IMR-90 (cell line): Measurements from ENCODE around the gene EDN2. TPM values are rescaled to one million over a fixed set of nuclear protein-coding genes. Genes with fewer than 3 reads are reported as not detected.

ENCODE experiments used
- ATAC-seq: fragments of 200-7000 bp; cut with Tn5 transposase; 2 replicates; pipeline ENCODE4 v1.9.1; 2020; ENCODE audit warnings: low read depth, mild to moderate bottlenecking, moderate library complexity
- BruUV-seq: library from RNA; stranded (reverse); fragments of 400-500 nt; replicated peaks from 2 replicates; lab custom pipeline; 2021; lab: Mats Ljungman, UMichigan
- CTCF ChIA-PET: fragments of 300-600 bp; formaldehyde crosslinking; extraction: SDS; loops from one replicate; lab custom pipeline; 2021; ENCODE audit warnings: antibody characterized with exemption; lab: Yijun Ruan, JAX
- POLR2A ChIA-PET: fragments of 300-600 bp; sonication (Branson Sonifier 250); formaldehyde crosslinking; loops from one replicate; lab custom pipeline; 2022; ENCODE audit warnings: antibody characterized with exemption; ENCODE audit not compliant: unreplicated experiment; lab: Charles Lee
- DNase-seq: peaks from one replicate; pipeline ENCODE4 v3.0.0; 2013
- H2AFZ ChIP-seq: replicated peaks from 2 replicates; pipeline ENCODE3; 2013; ENCODE audit warnings: low read length, mild to moderate bottlenecking; ENCODE audit not compliant: poor library complexity
- H2AK5ac ChIP-seq: 2 replicates; pipeline ENCODE4 v1.6.1; 2013; ENCODE audit warnings: low read depth, low read length, inconsistent platforms
- H2AK9ac ChIP-seq: replicated peaks from 2 replicates; pipeline ENCODE3; 2013; ENCODE audit warnings: mild to moderate bottlenecking, low read depth, low read length, moderate library complexity; ENCODE audit not compliant: poor library complexity
- H2BK120ac ChIP-seq: 2 replicates; pipeline ENCODE4 v1.6.1; 2013; ENCODE audit warnings: low read depth, low read length, inconsistent platforms
- H2BK15ac ChIP-seq: 3 replicates; pipeline ENCODE4 v1.6.1; 2013; ENCODE audit warnings: low read depth, low read length, inconsistent platforms
- H2BK20ac ChIP-seq: 2 replicates; pipeline ENCODE4 v1.6.1; 2013; ENCODE audit warnings: low read depth, mild to moderate bottlenecking, inconsistent platforms, low read length, moderate library complexity
- H2BK5ac ChIP-seq: 2 replicates; pipeline ENCODE4 v1.6.1; 2013; ENCODE audit warnings: mild to moderate bottlenecking, low read depth, low read length, inconsistent platforms; ENCODE audit not compliant: poor library complexity, severe bottlenecking
- H3K14ac ChIP-seq: replicated peaks from 2 replicates; pipeline ENCODE4 v1.6.1; 2013; ENCODE audit warnings: low read depth, low read length, inconsistent platforms
- H3K18ac ChIP-seq: 2 replicates; pipeline ENCODE4 v1.6.1; 2013; ENCODE audit warnings: low read depth, low read length, control low read depth
- H3K23ac ChIP-seq: 2 replicates; pipeline ENCODE4 v1.6.1; 2013; ENCODE audit warnings: low read depth, low read length, inconsistent platforms
- H3K27ac ChIP-seq: 2 replicates; pipeline ENCODE4 v1.5.1; 2013; ENCODE audit warnings: mild to moderate bottlenecking, control low read depth, low read length; ENCODE audit not compliant: insufficient read depth
- H3K27me3 ChIP-seq: 2 replicates; pipeline ENCODE4 v1.6.1; 2013; ENCODE audit warnings: low read length; ENCODE audit not compliant: control insufficient read depth, insufficient read depth
- H3K36me3 ChIP-seq: 2 replicates; pipeline ENCODE4 v1.6.1; 2013; ENCODE audit warnings: low read length, mixed read lengths; ENCODE audit not compliant: control insufficient read depth, insufficient read depth
- H3K4ac ChIP-seq: 2 replicates; pipeline ENCODE4 v1.6.1; 2013; ENCODE audit warnings: low read depth, low read length, inconsistent platforms
- H3K4me1 ChIP-seq: 2 replicates; pipeline ENCODE4 v1.6.1; 2013; ENCODE audit warnings: low read length, mixed read lengths; ENCODE audit not compliant: control insufficient read depth, insufficient read depth
- H3K4me2 ChIP-seq: 2 replicates; pipeline ENCODE4 v1.6.1; 2013; ENCODE audit warnings: low read depth, mild to moderate bottlenecking, control low read depth, low read length, moderate library complexity
- H3K4me3 ChIP-seq: 2 replicates; pipeline ENCODE4 v1.5.1; 2013; ENCODE audit warnings: low read depth, mild to moderate bottlenecking, control low read depth, low read length, moderate library complexity; ENCODE audit not compliant: insufficient read depth
- H3K56ac ChIP-seq: 2 replicates; pipeline ENCODE4 v1.6.1; 2013; ENCODE audit warnings: low read length, inconsistent platforms; ENCODE audit not compliant: insufficient read depth; ENCODE audit errors: extremely low read depth
- H3K79me1 ChIP-seq, 2 experiments: 2 replicates each; pipeline ENCODE4 v1.6.1; 2013; ENCODE audit warnings: low read length in 2 of 2, inconsistent platforms in 1 of 2, low read depth in 1 of 2
- H3K9ac ChIP-seq: 2 replicates; pipeline ENCODE4 v1.6.1; 2013; ENCODE audit warnings: low read depth, low read length, control low read depth
- H3K9me1 ChIP-seq: 2 replicates; pipeline ENCODE4 v1.6.1; 2013; ENCODE audit warnings: low read length, inconsistent platforms; ENCODE audit not compliant: insufficient read depth
- H3K9me3 ChIP-seq: 2 replicates; pipeline ENCODE4 v1.6.1; 2013; ENCODE audit warnings: low read length; ENCODE audit not compliant: control insufficient read depth, insufficient read depth
- H4K20me1 ChIP-seq: 2 replicates; pipeline ENCODE4 v1.6.1; 2013; ENCODE audit warnings: low read length, inconsistent platforms; ENCODE audit not compliant: insufficient read depth
- H4K5ac ChIP-seq: 2 replicates; pipeline ENCODE4 v1.6.1; 2013; ENCODE audit warnings: mild to moderate bottlenecking, low read depth, low read length, control low read depth
- H4K8ac ChIP-seq, 2 experiments: 2 replicates each; pipeline ENCODE4 v1.6.1; 2013; ENCODE audit warnings: low read depth in 2 of 2, low read length in 2 of 2, control low read depth in 1 of 2, inconsistent platforms in 1 of 2
- H4K91ac ChIP-seq: 2 replicates; pipeline ENCODE4 v1.6.1; 2013; ENCODE audit warnings: low read depth, low read length, inconsistent platforms; ENCODE audit not compliant: insufficient read depth
- BHLHE40 ChIP-seq: fragments of 150-350 bp; IDR thresholded peaks from 2 replicates; pipeline ENCODE4 v1.6.1; 2016; ENCODE audit warnings: mild to moderate bottlenecking, low read depth, low read length
- CEBPB ChIP-seq: IDR thresholded peaks from 2 replicates; pipeline ENCODE4 v1.6.1; 2012; ENCODE audit warnings: low read depth, low read length, improper control_type of control experiment
- CHD1 ChIP-seq: IDR thresholded peaks from 2 replicates; pipeline ENCODE4 v1.6.1; 2012; ENCODE audit warnings: low read depth, low read length, improper control_type of control experiment
- CTCF ChIP-seq: conservative IDR thresholded peaks from 2 replicates; pipeline ENCODE4 v1.5.1; 2012; ENCODE audit warnings: mild to moderate bottlenecking, low read depth, low read length, improper control_type of control experiment
- FOS ChIP-seq: fragments of 150-350 bp; IDR thresholded peaks from 2 replicates; pipeline ENCODE4 v1.6.1; 2016; ENCODE audit warnings: low read depth, low read length
- MAFK ChIP-seq: IDR thresholded peaks from 2 replicates; pipeline ENCODE4 v1.6.1; 2012; ENCODE audit warnings: low read depth, low read length, improper control_type of control experiment
- MAZ ChIP-seq: IDR thresholded peaks from 2 replicates; pipeline ENCODE4 v1.6.1; 2012; ENCODE audit warnings: low read depth, mild to moderate bottlenecking, low read length, improper control_type of control experiment, moderate library complexity, borderline replicate concordance
- MXI1 ChIP-seq: IDR thresholded peaks from 2 replicates; pipeline ENCODE4 v1.6.1; 2012; ENCODE audit warnings: low read depth, mild to moderate bottlenecking, low read length, moderate library complexity, borderline replicate concordance
- NFE2L2 ChIP-seq: fragments of 150-350 bp; IDR thresholded peaks from 2 replicates; pipeline ENCODE4 v1.6.1; 2016; ENCODE audit warnings: low read depth, mild to moderate bottlenecking, low read length
- POLR2A ChIP-seq: IDR thresholded peaks from 2 replicates; pipeline ENCODE4 v1.6.1; 2012; ENCODE audit warnings: mild to moderate bottlenecking, low read depth, low read length
- RAD21 ChIP-seq: IDR thresholded peaks from 2 replicates; pipeline ENCODE4 v1.6.1; 2012; ENCODE audit warnings: low read length, improper control_type of control experiment
- RCOR1 ChIP-seq: IDR thresholded peaks from 2 replicates; pipeline ENCODE4 v1.6.1; 2012; ENCODE audit warnings: mild to moderate bottlenecking, low read length, improper control_type of control experiment; ENCODE audit not compliant: insufficient replicate concordance
- RFX5 ChIP-seq: IDR thresholded peaks from 2 replicates; pipeline ENCODE4 v1.8.0; 2012; ENCODE audit warnings: low read depth, mild to moderate bottlenecking, low read length, moderate library complexity
- SMC3 ChIP-seq: fragments of 150-350 bp; IDR thresholded peaks from 2 replicates; pipeline ENCODE4 v1.6.1; 2016; ENCODE audit warnings: low read depth, mild to moderate bottlenecking, antibody characterized with exemption, low read length, moderate library complexity
- WGBS, 2 experiments: methylation state at CpG; one replicate each; pipeline versions ENCODE4 v1.1.5 to v1.1.7; 2013; ENCODE audit warnings: missing lambda C conversion rate in 2 of 2; ENCODE audit not compliant: insufficient read length in 1 of 2; ENCODE audit errors: extremely low coverage in 2 of 2; 5-methylcytosine and 5-hydroxymethylcytosine counted together
- dilution Hi-C: fragments of 300-500 bp; cut with HindIII; formaldehyde crosslinking; loops from one replicate; pipeline ENCODE4 v1.14.3; 2018; ENCODE audit warnings: low sequenced_read_pairs; ENCODE audit not compliant: unreplicated experiment
- in situ Hi-C: fragments of 300-500 bp; cut with MboI; formaldehyde crosslinking; loops from 3 replicates; pipeline ENCODE4 v1.14.3; 2019; ENCODE audit warnings: low sequenced_read_pairs, inconsistent platforms, mixed read lengths
- intact Hi-C: fragments of 100-400 bp; cut with micrococcal nuclease; formaldehyde crosslinking; loops from 2 replicates; pipeline ENCODE4 v1.10.0; 2022
- polyA plus RNA-seq, 3 experiments: library from polyadenylated mRNA; depleted of rRNA; stranded (reverse); fragments of >200 nt; gene quantifications; 2 replicates each; pipeline ENCODE4 v1.2.3, GENCODE V29; 2012; ENCODE audit warnings: low replicate concordance in 1 of 3
- total RNA-seq: library from RNA; depleted of rRNA; stranded (reverse); fragments of >200 nt; gene quantifications from 2 replicates; pipeline ENCODE4 v1.2.3, GENCODE V29; 2012
- TF ChIP-seq, protein P1 (sequence below): fragments of 150-350 bp; IDR thresholded peaks from 2 replicates; pipeline ENCODE4 v1.6.1; 2016; ENCODE audit warnings: low read depth, mild to moderate bottlenecking, low read length, moderate library complexity, borderline replicate concordance
- TF ChIP-seq, protein P2 (sequence below): fragments of 150-350 bp; IDR thresholded peaks from 2 replicates; pipeline ENCODE4 v1.6.1; 2017; ENCODE audit warnings: mild to moderate bottlenecking, antibody characterized with exemption, low read length, low read depth

Gene EDN2
- total and polyA plus RNA-seq, 2 of the 4 experiments (the other 2 are of a cell fraction) = 0.27 TPM; not detected in 1

DNA sequence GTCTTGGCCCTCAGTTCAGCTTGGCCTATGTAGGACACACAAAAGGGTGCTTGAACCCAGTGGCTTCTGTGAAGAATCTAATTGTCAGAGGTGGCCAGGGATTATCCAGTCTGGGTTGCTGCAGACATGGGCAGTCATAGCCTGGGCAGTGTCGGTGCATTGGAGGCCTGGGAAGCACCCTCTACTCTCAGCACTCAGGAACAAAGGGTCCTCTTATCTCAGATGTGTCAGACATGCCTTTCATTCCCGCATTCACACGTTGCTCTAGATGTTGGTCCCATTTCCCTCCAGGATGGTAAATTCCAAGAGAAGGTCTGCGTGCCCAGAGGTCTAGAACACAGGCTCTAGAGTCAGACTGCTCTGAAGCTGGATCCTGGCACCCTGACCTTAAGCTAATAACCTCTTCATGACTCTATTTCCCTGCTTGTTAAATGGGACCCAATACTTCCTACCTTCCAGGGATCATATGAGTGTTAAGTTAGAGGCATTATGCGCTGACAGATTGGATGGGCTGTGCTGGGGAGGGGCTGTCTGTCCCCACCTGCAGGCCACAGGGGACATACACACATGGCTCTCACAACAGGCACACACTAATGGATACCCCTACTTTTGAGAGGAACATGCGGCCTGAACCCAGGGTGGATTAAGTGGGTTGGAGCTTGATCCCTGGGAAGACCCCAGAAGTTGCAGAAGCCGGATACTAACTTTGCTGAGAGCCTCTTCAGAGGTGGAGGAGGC is 16.5 kb upstream of the EDN2 start:
- Histone ChIP-seq H2AK9ac (no peak overlapping the region), H2BK20ac (no peak overlapping the region), H3K4me2 (no peak overlapping the region), H3K23ac (no peak overlapping the region), H2BK5ac (no peak overlapping the region), H3K27me3 (no peaks in the 10 kb centered on the region), H3K9me3 (no peaks in the 10 kb centered on the region), H3K14ac (no peak overlapping the region), H3K36me3 (no peaks in the 10 kb centered on the region), H3K4ac (no peak overlapping the region), H3K18ac (no peak overlapping the region), H3K27ac (no peak overlapping the region), H4K91ac (peak overlapping the region; percentile 19; the same call in 1 of the 2 replicates), H3K4me3 (no peak overlapping the region), H2AK5ac (peak overlapping the region; percentile 44; the same call in 1 of the 2 replicates), H4K5ac (no peak overlapping the region), H3K4me1 (peaks cover 8% of the 10 kb centered on the region), H4K20me1 (no peaks in the 10 kb centered on the region), H4K8ac (no peak overlapping the region), H3K9me1 (peaks cover 11% of the 10 kb centered on the region), H3K79me1 (no peaks in the 10 kb centered on the region), H3K9ac (no peak overlapping the region), H2BK15ac (no peak overlapping the region), H2BK120ac (no peak overlapping the region), H3K56ac (no peak overlapping the region), H2AFZ (no peak overlapping the region)
- ChIA-PET POLR2A (no interaction called here), CTCF (no interaction called here)
- no peak for TF ChIP-seq SMC3
- TF ChIP-seq BHLHE40 = no peak
- TF ChIP-seq, protein P1, sequence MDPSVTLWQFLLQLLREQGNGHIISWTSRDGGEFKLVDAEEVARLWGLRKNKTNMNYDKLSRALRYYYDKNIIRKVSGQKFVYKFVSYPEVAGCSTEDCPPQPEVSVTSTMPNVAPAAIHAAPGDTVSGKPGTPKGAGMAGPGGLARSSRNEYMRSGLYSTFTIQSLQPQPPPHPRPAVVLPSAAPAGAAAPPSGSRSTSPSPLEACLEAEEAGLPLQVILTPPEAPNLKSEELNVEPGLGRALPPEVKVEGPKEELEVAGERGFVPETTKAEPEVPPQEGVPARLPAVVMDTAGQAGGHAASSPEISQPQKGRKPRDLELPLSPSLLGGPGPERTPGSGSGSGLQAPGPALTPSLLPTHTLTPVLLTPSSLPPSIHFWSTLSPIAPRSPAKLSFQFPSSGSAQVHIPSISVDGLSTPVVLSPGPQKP = no peak
- TF ChIP-seq RCOR1 = no peak
- no peak for TF ChIP-seq POLR2A
- TF ChIP-seq RAD21 = no peak
- no peak for TF ChIP-seq NFE2L2
- no peak for TF ChIP-seq CTCF
- no peak for TF ChIP-seq MAFK
- TF ChIP-seq, protein P2, sequence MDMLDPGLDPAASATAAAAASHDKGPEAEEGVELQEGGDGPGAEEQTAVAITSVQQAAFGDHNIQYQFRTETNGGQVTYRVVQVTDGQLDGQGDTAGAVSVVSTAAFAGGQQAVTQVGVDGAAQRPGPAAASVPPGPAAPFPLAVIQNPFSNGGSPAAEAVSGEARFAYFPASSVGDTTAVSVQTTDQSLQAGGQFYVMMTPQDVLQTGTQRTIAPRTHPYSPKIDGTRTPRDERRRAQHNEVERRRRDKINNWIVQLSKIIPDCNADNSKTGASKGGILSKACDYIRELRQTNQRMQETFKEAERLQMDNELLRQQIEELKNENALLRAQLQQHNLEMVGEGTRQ = no peak
- no peak for TF ChIP-seq FOS
- TF ChIP-seq MAZ = no peak
- no peak for TF ChIP-seq MXI1
- no peak for TF ChIP-seq RFX5
- no peak for TF ChIP-seq CEBPB
- no peak for TF ChIP-seq CHD1
- no peak for ATAC-seq
- intact Hi-C loops = no loop called here
- dilution Hi-C loops = no loop called here
- 84% methylated on average over 4 of the region's 7 CpGs; no CpG with 5 or more reads in 1 of the 2 experiments for WGBS, 2 experiments
- no peak for DNase-seq
- in situ Hi-C loops = no loop called here
- BruUV-seq = no TSS peak
